HEK293 (cell line): ENCODE data around the gene SPINT2.
A peak's percentile ranks its signal among the peaks of the same experiment; 100 is the strongest.

Source experiments
- CTCF ChIA-PET: fragments of 350-600 bp; formaldehyde crosslinking; extraction: SDS; loops from one replicate; lab custom pipeline; 2021; ENCODE audit warnings: antibody characterized with exemption; lab: Yijun Ruan, JAX
- POLR2A ChIA-PET: fragments of 300-600 bp; formaldehyde crosslinking; extraction: SDS; loops from one replicate; lab custom pipeline; 2020; ENCODE audit warnings: antibody characterized with exemption, inconsistent platforms; lab: Yijun Ruan, JAX
- H3K27ac ChIP-seq: fragments of 200-500 bp; sonication (Bioruptor generic); 2 replicates; pipeline ENCODE4 v1.5.1; 2014; ENCODE audit warnings: low read depth, low read length, control low read depth, inconsistent platforms; ENCODE audit errors: extremely low read depth
- H3K36me3 ChIP-seq, 2 experiments: fragments of 200-500 bp in 1 of 2; sonication (Bioruptor generic) in 1 of 2; 1 replicate in 1 of 2; 2 replicates in 1 of 2; pipeline ENCODE4 v1.5.1; 2014 to 2017; ENCODE audit warnings: inconsistent platforms in 2 of 2, low read length in 2 of 2; ENCODE audit not compliant: control insufficient read depth in 2 of 2, insufficient read depth in 1 of 2
- H3K4me1 ChIP-seq: fragments of 200-500 bp; sonication (Bioruptor generic); 2 replicates; pipeline ENCODE4 v1.5.1; 2014; ENCODE audit warnings: mild to moderate bottlenecking, low read length, inconsistent platforms; ENCODE audit not compliant: control insufficient read depth, insufficient read depth
- H3K4me3 ChIP-seq: 2 replicates; pipeline ENCODE4 v1.5.1; 2011; ENCODE audit warnings: low read depth, mild to moderate bottlenecking, control low read depth, low read length, moderate library complexity
- H3K9me3 ChIP-seq: fragments of 200-500 bp; sonication (Bioruptor generic); 2 replicates; pipeline ENCODE4 v1.5.1; 2014; ENCODE audit warnings: low read depth, low read length, inconsistent platforms; ENCODE audit not compliant: control insufficient read depth, insufficient read depth
- HOXA7 ChIP-seq: sonication (generic); formaldehyde crosslinking; IDR thresholded peaks from 2 replicates; pipeline ENCODE4 v1.8.1; 2022; ENCODE audit warnings: missing genetic modification reagents, borderline replicate concordance
- KLF7 ChIP-seq: fragments of 450-650 bp; formaldehyde crosslinking; IDR thresholded peaks from 2 replicates; pipeline ENCODE4 v1.5.1; 2016; ENCODE audit warnings: missing biosample characterization, missing genetic modification characterization, borderline replicate concordance
- OSR2 ChIP-seq: fragments of 450-650 bp; formaldehyde crosslinking; IDR thresholded peaks from 2 replicates; pipeline ENCODE4 v1.5.1; 2016; ENCODE audit warnings: missing biosample characterization, missing genetic modification characterization
- OVOL3 ChIP-seq: fragments of 450-650 bp; formaldehyde crosslinking; IDR thresholded peaks from 2 replicates; pipeline ENCODE4 v1.5.1; 2016; ENCODE audit warnings: missing biosample characterization, missing genetic modification characterization
- PRDM1 ChIP-seq: fragments of 450-650 bp; formaldehyde crosslinking; IDR thresholded peaks from 2 replicates; pipeline ENCODE4; 2016; ENCODE audit warnings: missing biosample characterization, missing genetic modification characterization
- SCRT2 ChIP-seq: fragments of 450-650 bp; formaldehyde crosslinking; IDR thresholded peaks from 2 replicates; pipeline ENCODE4 v1.5.1; 2016; ENCODE audit warnings: missing biosample characterization, missing genetic modification characterization
- ZFP3 ChIP-seq: fragments of 450-650 bp; formaldehyde crosslinking; IDR thresholded peaks from 2 replicates; pipeline ENCODE4 v1.5.1; 2016; ENCODE audit warnings: low read depth, missing biosample characterization, missing genetic modification characterization
- ZNF335 ChIP-seq: fragments of 450-650 bp; formaldehyde crosslinking; conservative IDR thresholded peaks from 2 replicates; pipeline ENCODE4 v1.5.1; 2016; ENCODE audit warnings: missing biosample characterization, missing genetic modification characterization
- ZNF549 ChIP-seq: fragments of 450-650 bp; IDR thresholded peaks from 2 replicates; pipeline ENCODE4 v1.5.1; 2018; ENCODE audit warnings: missing biosample characterization, missing genetic modification characterization, mild to moderate bottlenecking, inconsistent platforms, moderate library complexity
- ZNF777 ChIP-seq: fragments of 450-650 bp; formaldehyde crosslinking; IDR thresholded peaks from 2 replicates; pipeline ENCODE4 v1.5.1; 2017; ENCODE audit warnings: missing biosample characterization, missing genetic modification characterization, borderline replicate concordance
- ZSCAN16 ChIP-seq: fragments of 450-650 bp; formaldehyde crosslinking; IDR thresholded peaks from 2 replicates; pipeline ENCODE4 v1.5.1; 2016; ENCODE audit warnings: missing biosample characterization, missing genetic modification characterization
- ZSCAN4 ChIP-seq: fragments of 450-650 bp; formaldehyde crosslinking; IDR thresholded peaks from 2 replicates; pipeline ENCODE4 v1.5.1; 2017; ENCODE audit warnings: missing biosample characterization, missing genetic modification characterization
- TF ChIP-seq, protein P1 (sequence below): fragments of 450-650 bp; formaldehyde crosslinking; IDR thresholded peaks from 2 replicates; pipeline ENCODE4 v1.5.1; 2016; ENCODE audit warnings: missing biosample characterization, missing genetic modification characterization

The SPINT2 gene

GRCh38 chr19:38276942-38277517 lies 12.7 kb downstream of the SPINT2 start:
- Histone ChIP-seq H3K4me3 (no peak overlapping the region), H3K4me1 (peaks cover 13% of the 10 kb centered on the region), H3K36me3 (peaks cover 6 to 18% of the 10 kb centered on the region in 2 experiments; a peak in 2 of 3 replicates), H3K9me3 (no peaks in the 10 kb centered on the region; the same call in 1 of the 2 replicates), H3K27ac (no peak overlapping the region)
- ChIA-PET CTCF (interaction anchor here (0.6 to 1.2 kb wide), 4 partner anchors 11 to 34 kb away, joined by 3 to 8 read pairs (median 4); no protein-coding TSS in a partner anchor), POLR2A (interaction anchor here (0.6 to 3.9 kb wide), 3 partner anchors 11 to 44 kb away, joined by 3 to 26 read pairs (median 4); partner anchors contain the start of gene SPINT2)
- TF ChIP-seq OVOL3 (peak; percentile 9; the same call in 1 of the 2 replicates), ZSCAN4 (tag by site-specific recombination) (no peak), OSR2 (tag by site-specific recombination) (0 out of 2 replicates have a peak, but pooled peaks have one; percentile 9), ZNF777 (no peak), ZSCAN16 (tag by site-specific recombination) (0 out of 2 replicates have a peak, but pooled peaks have one; percentile 13), ZNF549 (tag by site-specific recombination) (no peak), HOXA7 (CRISPR knock-in tag) (no peak)
- TF ChIP-seq, protein P1, sequence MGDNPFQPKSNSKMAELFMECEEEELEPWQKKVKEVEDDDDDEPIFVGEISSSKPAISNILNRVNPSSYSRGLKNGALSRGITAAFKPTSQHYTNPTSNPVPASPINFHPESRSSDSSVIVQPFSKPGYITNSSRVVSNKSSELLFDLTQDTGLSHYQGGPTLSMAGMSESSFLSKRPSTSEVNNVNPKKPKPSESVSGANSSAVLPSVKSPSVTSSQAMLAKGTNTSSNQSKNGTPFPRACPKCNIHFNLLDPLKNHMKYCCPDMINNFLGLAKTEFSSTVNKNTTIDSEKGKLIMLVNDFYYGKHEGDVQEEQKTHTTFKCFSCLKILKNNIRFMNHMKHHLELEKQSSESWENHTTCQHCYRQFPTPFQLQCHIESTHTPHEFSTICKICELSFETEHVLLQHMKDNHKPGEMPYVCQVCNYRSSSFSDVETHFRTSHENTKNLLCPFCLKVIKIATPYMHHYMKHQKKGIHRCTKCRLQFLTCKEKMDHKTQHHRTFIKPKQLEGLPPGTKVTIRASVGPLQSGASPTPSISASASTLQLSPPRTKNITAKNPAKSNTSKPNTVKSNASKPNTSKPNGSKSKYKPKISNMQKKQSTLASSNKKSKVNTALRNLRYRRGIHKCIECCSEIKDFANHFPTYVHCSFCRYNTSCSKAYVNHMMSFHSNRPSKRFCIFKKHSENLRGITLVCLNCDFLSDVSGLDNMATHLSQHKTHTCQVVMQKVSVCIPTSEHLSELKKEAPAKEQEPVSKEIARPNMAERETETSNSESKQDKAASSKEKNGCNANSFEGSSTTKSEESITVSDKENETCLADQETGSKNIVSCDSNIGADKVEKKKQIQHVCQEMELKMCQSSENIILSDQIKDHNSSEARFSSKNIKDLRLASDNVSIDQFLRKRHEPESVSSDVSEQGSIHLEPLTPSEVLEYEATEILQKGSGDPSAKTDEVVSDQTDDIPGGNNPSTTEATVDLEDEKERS (tag by site-specific recombination): 0 out of 2 replicates have a peak, but pooled peaks have one; percentile 66

GRCh38 chr19:38277549-38277948 lies 13.2 kb downstream of the SPINT2 start:
- ChIA-PET POLR2A (interaction anchor here (0.6 to 3.9 kb wide), 3 partner anchors 12 to 43 kb away, joined by 3 to 26 read pairs (median 4); partner anchors contain the start of gene SPINT2), CTCF (interaction anchor here (0.6 to 0.9 kb wide), 3 partner anchors 30 to 34 kb away, joined by 3 to 8 read pairs (median 4); no protein-coding TSS in a partner anchor)
- Histone ChIP-seq H3K36me3 (peaks cover 6 to 18% of the 10 kb centered on the region in 2 experiments; a peak in 2 of 3 replicates), H3K4me1 (peaks cover 13% of the 10 kb centered on the region), H3K27ac (peak overlapping the region; percentile 50; the same call in 1 of the 2 replicates), H3K4me3 (no peak overlapping the region), H3K9me3 (no peaks in the 10 kb centered on the region; the same call in 1 of the 2 replicates)
- TF ChIP-seq PRDM1 (tag by site-specific recombination) (peak; percentile 91), ZFP3 (tag by site-specific recombination) (no peak), ZNF335 (tag by site-specific recombination) (0 out of 2 replicates have a peak, but pooled peaks have one; percentile 27)

GRCh38 chr19:38277969-38278680 lies 13.8 kb downstream of the SPINT2 start:
- CTCF ChIA-PET: interaction anchor here (0.7 to 1.8 kb wide), 4 partner anchors 8 to 604 kb away, joined by 3 to 8 read pairs (median 4); no protein-coding TSS in a partner anchor
- Histone ChIP-seq H3K9me3 (no peaks in the 10 kb centered on the region; the same call in 1 of the 2 replicates), H3K36me3 (peaks cover 6 to 23% of the 10 kb centered on the region in 2 experiments; a peak in 2 of 3 replicates), H3K27ac (peak overlapping the region; percentile 50; the same call in 1 of the 2 replicates), H3K4me3 (no peak overlapping the region), H3K4me1 (peaks cover 13% of the 10 kb centered on the region)
- TF ChIP-seq KLF7 (tag by site-specific recombination) (no peak), SCRT2 (tag by site-specific recombination) (peak; percentile 84)
- POLR2A ChIA-PET: interaction anchor here (0.6 to 3.9 kb wide), 4 partner anchors 8 to 34 kb away, joined by 3 to 26 read pairs (median 5); partner anchors contain the start of gene SPINT2
